Liver (tissue), 3 donors: ENCODE data around the gene RBX1.

Experiments
- ATF3 ChIP-seq: IDR thresholded peaks from 2 replicates; pipeline ENCODE4 v1.6.1; 2016; ENCODE audit warnings: antibody characterized with exemption
- CTCF ChIP-seq: fragments of 150-350 bp; IDR thresholded peaks from 2 replicates; pipeline ENCODE4 v1.5.1; 2017; ENCODE audit warnings: improper control_type of control experiment, low read depth, low read length; ENCODE audit not compliant: missing input control
- JUND ChIP-seq, 2 donors: IDR thresholded peaks; 2 replicates each; pipeline ENCODE4 v1.6.1; 2016; ENCODE audit warnings: antibody characterized with exemption in 2 of 2
- MAX ChIP-seq: IDR thresholded peaks from 2 replicates; pipeline ENCODE4 v1.6.1; 2016; ENCODE audit warnings: antibody characterized with exemption
- NR2F2 ChIP-seq: IDR thresholded peaks from 2 replicates; pipeline ENCODE4 v1.6.1; 2016; ENCODE audit warnings: antibody characterized with exemption
- REST ChIP-seq: IDR thresholded peaks from 2 replicates; pipeline ENCODE4 v1.6.1; 2016; ENCODE audit warnings: antibody characterized with exemption, mild to moderate bottlenecking
- RXRA ChIP-seq, 2 donors: IDR thresholded peaks; 2 replicates each; pipeline ENCODE4 v1.6.1; 2017 to 2018; ENCODE audit warnings: antibody characterized with exemption in 2 of 2, mild to moderate bottlenecking in 1 of 2
- SP1 ChIP-seq: IDR thresholded peaks from 2 replicates; pipeline ENCODE4 v1.6.1; 2018; ENCODE audit warnings: antibody characterized with exemption, mild to moderate bottlenecking
- donor health status: healthy.
- donor health status: healthy.

GRCh38 chr22:41015003-41015402, 63.8 kb downstream of the RBX1 start:
- TF ChIP-seq NR2F2: no peak
- no peak for TF ChIP-seq CTCF
- no peak for TF ChIP-seq REST
- no peak for TF ChIP-seq SP1
- TF ChIP-seq RXRA (IDR thresholded peaks at IDR 0.05): no peak
- TF ChIP-seq ATF3: no peak
- TF ChIP-seq JUND (IDR thresholded peaks at IDR 0.05): no peak
- TF ChIP-seq MAX: no peak
